Suprapubic skin (tissue), 4 donors: Measurements from ENCODE around the gene DCST2. TPM values are rescaled to one million over a fixed set of nuclear protein-coding genes. Genes with fewer than 3 reads are reported as not detected.

Experiments
- DNase-seq, 2 donors: peaks; one replicate each; pipeline ENCODE4 v3.0.0-alpha.2; 2019; ENCODE audit warnings: low spot score in 2 of 2
- H3K27ac ChIP-seq: fragments of 200-600 bp; sonication (generic); one replicate; pipeline ENCODE4 v1.5.1; 2019
- H3K27me3 ChIP-seq: fragments of 200-600 bp; sonication (generic); one replicate; pipeline ENCODE4 v1.5.1; 2019
- H3K36me3 ChIP-seq: fragments of 200-600 bp; sonication (generic); one replicate; pipeline ENCODE4 v1.5.1; 2019
- H3K4me1 ChIP-seq: fragments of 200-600 bp; sonication (generic); one replicate; pipeline ENCODE4 v1.5.1; 2019
- H3K4me3 ChIP-seq: fragments of 200-600 bp; sonication (generic); one replicate; pipeline ENCODE4 v1.5.1; 2019; ENCODE audit warnings: mild to moderate bottlenecking
- H3K9me3 ChIP-seq: fragments of 200-600 bp; sonication (generic); one replicate; pipeline ENCODE4 v1.5.1; 2019
- EP300 ChIP-seq: sonication (generic); formaldehyde crosslinking; IDR thresholded peaks from one replicate; pipeline ENCODE4 v1.6.1; 2017; ENCODE audit warnings: antibody characterized with exemption
- POLR2A ChIP-seq, 2 donors: fragments of 450-650 bp; IDR thresholded peaks; one replicate each; pipeline ENCODE4 v1.6.1; 2017; ENCODE audit warnings: antibody characterized with exemption in 2 of 2, mild to moderate bottlenecking in 2 of 2, moderate library complexity in 2 of 2
- POLR2AphosphoS5 ChIP-seq, 3 donors: sonication (generic); formaldehyde crosslinking; IDR thresholded peaks; one replicate each; pipeline ENCODE4 v1.6.1; 2017; ENCODE audit warnings: antibody characterized with exemption in 3 of 3
- WGBS: methylation state at CpG from one replicate; pipeline ENCODE4 v1.1.5; 2018; 5-methylcytosine and 5-hydroxymethylcytosine counted together
- total RNA-seq, 4 donors: library from RNA; depleted of rRNA; stranded (reverse); fragments of >200 nt; gene quantifications; one replicate each; pipeline ENCODE4 v1.1.0, GENCODE V29; 2016
- TF ChIP-seq, protein P1 (sequence below), 2 donors: fragments of 200-600 bp in 1 of 2; fragments of 450-650 bp in 1 of 2; sonication (generic) in 1 of 2; IDR thresholded peaks; one replicate each; pipeline ENCODE4 v1.5.1; 2016 to 2019; ENCODE audit warnings: antibody characterized with exemption in 2 of 2, mild to moderate bottlenecking in 1 of 2, moderate library complexity in 1 of 2

DCST2 gene
- total RNA-seq, 4 donors from 2014 or later, result 13.4 to 36.0 (median 14.5) TPM

- H3K27me3 ChIP-seq, result no peaks in the 10 kb centered on the region
- TF ChIP-seq POLR2AphosphoS5 (IDR thresholded peaks at IDR 0.05) (no peak), POLR2A (IDR thresholded peaks at IDR 0.05) (no peak), EP300 (no peak)
- TF ChIP-seq, protein P1, sequence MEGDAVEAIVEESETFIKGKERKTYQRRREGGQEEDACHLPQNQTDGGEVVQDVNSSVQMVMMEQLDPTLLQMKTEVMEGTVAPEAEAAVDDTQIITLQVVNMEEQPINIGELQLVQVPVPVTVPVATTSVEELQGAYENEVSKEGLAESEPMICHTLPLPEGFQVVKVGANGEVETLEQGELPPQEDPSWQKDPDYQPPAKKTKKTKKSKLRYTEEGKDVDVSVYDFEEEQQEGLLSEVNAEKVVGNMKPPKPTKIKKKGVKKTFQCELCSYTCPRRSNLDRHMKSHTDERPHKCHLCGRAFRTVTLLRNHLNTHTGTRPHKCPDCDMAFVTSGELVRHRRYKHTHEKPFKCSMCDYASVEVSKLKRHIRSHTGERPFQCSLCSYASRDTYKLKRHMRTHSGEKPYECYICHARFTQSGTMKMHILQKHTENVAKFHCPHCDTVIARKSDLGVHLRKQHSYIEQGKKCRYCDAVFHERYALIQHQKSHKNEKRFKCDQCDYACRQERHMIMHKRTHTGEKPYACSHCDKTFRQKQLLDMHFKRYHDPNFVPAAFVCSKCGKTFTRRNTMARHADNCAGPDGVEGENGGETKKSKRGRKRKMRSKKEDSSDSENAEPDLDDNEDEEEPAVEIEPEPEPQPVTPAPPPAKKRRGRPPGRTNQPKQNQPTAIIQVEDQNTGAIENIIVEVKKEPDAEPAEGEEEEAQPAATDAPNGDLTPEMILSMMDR (IDR thresholded peaks at IDR 0.05), result no peak
- no peaks in the 10 kb centered on the region for H3K36me3 ChIP-seq
- WGBS, result 1% methylated on average over 10 of the region's 11 CpGs
- H3K9me3 ChIP-seq, result no peaks in the 10 kb centered on the region
- DNase-seq, result no peak
- peaks cover 54% of the 10 kb centered on the region for H3K4me1 ChIP-seq
- peak overlapping the region; percentile 97 for H3K4me3 ChIP-seq
- H3K27ac ChIP-seq, result peak overlapping the region; percentile 96
Measured at GRCh38 chr1:155001425-155001674, 32.2 kb downstream of the DCST2 start.

- H3K4me1 ChIP-seq, result peaks cover 50% of the 10 kb centered on the region
- H3K36me3 ChIP-seq, result no peaks in the 10 kb centered on the region
- H3K9me3 ChIP-seq, result no peaks in the 10 kb centered on the region
- H3K27ac ChIP-seq, result peak overlapping the region; percentile 96
- peak; percentile 96 for DNase-seq
- WGBS, result 0% methylated on average over 5 of the region's 43 CpGs
- H3K27me3 ChIP-seq, result no peaks in the 10 kb centered on the region
- peak overlapping the region; percentile 97 for H3K4me3 ChIP-seq
- TF ChIP-seq POLR2AphosphoS5 (IDR thresholded peaks at IDR 0.05) (peak in 2 of 3 donors; percentile 63 to 78), EP300 (no peak), POLR2A (IDR thresholded peaks at IDR 0.05) (peak in 1 of 2 donors; percentile 71)
- TF ChIP-seq, protein P1 (IDR thresholded peaks at IDR 0.05), result no peak
Measured at GRCh38 chr1:155000726-155001424, 32.7 kb downstream of the DCST2 start.

- WGBS, result 0% methylated on average over 12 of the region's 13 CpGs
Measured at GRCh38 chr1:155000411-155000725, 33.2 kb downstream of the DCST2 start.

GRCh38 chr1:154999571-155000410 is 33.8 kb downstream of the DCST2 start:
- peak in 1 of 2 donors; percentile 68 for DNase-seq
- H3K9me3 ChIP-seq, result no peaks in the 10 kb centered on the region
- 3% methylated on average over 34 of the region's 50 CpGs for WGBS
- peaks cover 43% of the 10 kb centered on the region for H3K4me1 ChIP-seq
- H3K27ac ChIP-seq, result peak overlapping the region; percentile 96
- H3K36me3 ChIP-seq, result no peaks in the 10 kb centered on the region
- TF ChIP-seq POLR2A (IDR thresholded peaks at IDR 0.05) (no peak), POLR2AphosphoS5 (IDR thresholded peaks at IDR 0.05) (no peak), EP300 (no peak)
- TF ChIP-seq, protein P1 (IDR thresholded peaks at IDR 0.05), result no peak
- H3K4me3 ChIP-seq, result peak overlapping the region; percentile 97
- no peaks in the 10 kb centered on the region for H3K27me3 ChIP-seq

More at GRCh38 chr1:155000411-155000725, 33.2 kb downstream of the DCST2 start:
- Histone ChIP-seq H3K27ac (peak overlapping the region; percentile 96), H3K4me1 (peaks cover 49% of the 10 kb centered on the region), H3K36me3 (no peaks in the 10 kb centered on the region), H3K9me3 (no peaks in the 10 kb centered on the region), H3K4me3 (peak overlapping the region; percentile 97), H3K27me3 (no peaks in the 10 kb centered on the region)
- peak in 1 of 2 donors; percentile 79 for DNase-seq
- no peak for TF ChIP-seq EP300
- TF ChIP-seq, protein P1 (IDR thresholded peaks at IDR 0.05), result no peak
- TF ChIP-seq POLR2A (IDR thresholded peaks at IDR 0.05), result no peak
- TF ChIP-seq POLR2AphosphoS5 (IDR thresholded peaks at IDR 0.05), result no peak
